ENCODE results near the gene RSPH1. TPM values are rescaled to one million over a fixed set of nuclear protein-coding genes. Genes with fewer than 3 reads are reported as not detected.

Gene RSPH1
- polyA plus RNA-seq, 1 experiment, result not detected

GRCh38 chr21:42423685-42424084, 72.3 kb downstream of the RSPH1 start:
- Histone ChIP-seq H3K27ac (ENCODE audit: low read depth, low read length) (no peak overlapping the region), H3K9me3 (ENCODE audit: control insufficient read depth, insufficient read depth, low read length) (no peaks in the 10 kb centered on the region), H3K27me3 (ENCODE audit: control insufficient read depth, insufficient read depth, low read length) (peaks cover 5% of the 10 kb centered on the region), H3K4me3 (ENCODE audit: low read depth, low read length) (no peak overlapping the region)
- no peak for DNase-seq (ENCODE audit: low read depth, low spot score)
- no peak for TF ChIP-seq CTCF (IDR thresholded peaks at IDR 0.05; ENCODE audit: low read depth, low read length)
- POLR2A ChIA-PET, result no interaction called here
- CTCF ChIA-PET, result no interaction called here

DNA sequence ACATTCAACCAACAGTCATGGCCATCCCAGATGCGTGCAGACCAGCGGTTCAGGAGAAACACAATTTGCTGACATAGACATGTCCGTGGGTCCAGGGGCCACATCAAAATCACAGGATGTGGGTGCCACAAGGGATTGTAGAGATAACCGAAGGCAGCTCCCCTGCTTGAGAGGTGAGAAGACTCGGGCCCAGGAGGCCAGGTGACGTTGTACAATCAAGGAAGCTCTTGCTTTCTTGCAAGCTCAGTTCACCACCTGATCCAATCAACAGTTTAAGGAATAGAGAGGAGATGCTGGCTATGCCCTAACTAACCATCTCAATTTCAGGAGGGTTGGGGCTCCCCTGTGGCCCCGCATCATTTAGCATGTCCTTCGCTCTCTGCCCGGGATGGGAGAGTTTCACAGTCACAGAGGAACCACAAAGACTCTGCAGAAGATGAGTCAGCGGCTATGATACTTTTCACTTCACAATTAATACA, 72.8 kb downstream of the RSPH1 start:
- H3K9me3 ChIP-seq (ENCODE audit: control insufficient read depth, insufficient read depth, low read length), result no peaks in the 10 kb centered on the region
- ChIA-PET POLR2A (no interaction called here), CTCF (no interaction called here)
- H3K27me3 ChIP-seq (ENCODE audit: control insufficient read depth, insufficient read depth, low read length), result peaks cover 5% of the 10 kb centered on the region
- no peak overlapping the region for H3K4me3 ChIP-seq (ENCODE audit: low read depth, low read length)
- no peak for TF ChIP-seq CTCF (IDR thresholded peaks at IDR 0.05; ENCODE audit: low read depth, low read length)
- DNase-seq (ENCODE audit: low read depth, low spot score), result no peak
- H3K27ac ChIP-seq (ENCODE audit: low read depth, low read length), result no peak overlapping the region

Other genes starting within 250 kb of the RSPH1 start
- not detected in 2 replicates for gene TFF3, start 180.8 kb downstream of the RSPH1 start, polyA plus RNA-seq (2011; rRNA removed)
- not detected in 2 replicates for gene TFF2, start 145.2 kb downstream of the RSPH1 start, polyA plus RNA-seq (2011; rRNA removed)
- not detected in 2 replicates for gene TFF1, start 129.7 kb downstream of the RSPH1 start, polyA plus RNA-seq (2011; rRNA removed)
- gene TMPRSS3, start 100.2 kb downstream of the RSPH1 start, polyA plus RNA-seq (2011; rRNA removed), result not detected in 2 replicates
- not detected in 2 replicates for gene UBASH3A, start 92.3 kb downstream of the RSPH1 start, polyA plus RNA-seq (2011; rRNA removed)
- 0.02 and 0.05 TPM in 2 replicates for gene SLC37A1, start 17.6 kb upstream of the RSPH1 start, polyA plus RNA-seq (2011; rRNA removed)
- 0.14 TPM in 1 of 2 replicates, not detected in the other for gene PDE9A, start 157.4 kb upstream of the RSPH1 start, polyA plus RNA-seq (2011; rRNA removed)